Measurements from ENCODE around the gene TSPAN10. TPM values are rescaled to one million over a fixed set of nuclear protein-coding genes. Genes with fewer than 3 reads are reported as not detected.

TSPAN10 gene
- total and polyA plus RNA-seq, 9 of the 15 experiments (the other 6 are each of a cell fraction or from before 2014, with no cell fraction given), result 0.05 to 0.31 (median 0.13) TPM; not detected in 1

DNA sequence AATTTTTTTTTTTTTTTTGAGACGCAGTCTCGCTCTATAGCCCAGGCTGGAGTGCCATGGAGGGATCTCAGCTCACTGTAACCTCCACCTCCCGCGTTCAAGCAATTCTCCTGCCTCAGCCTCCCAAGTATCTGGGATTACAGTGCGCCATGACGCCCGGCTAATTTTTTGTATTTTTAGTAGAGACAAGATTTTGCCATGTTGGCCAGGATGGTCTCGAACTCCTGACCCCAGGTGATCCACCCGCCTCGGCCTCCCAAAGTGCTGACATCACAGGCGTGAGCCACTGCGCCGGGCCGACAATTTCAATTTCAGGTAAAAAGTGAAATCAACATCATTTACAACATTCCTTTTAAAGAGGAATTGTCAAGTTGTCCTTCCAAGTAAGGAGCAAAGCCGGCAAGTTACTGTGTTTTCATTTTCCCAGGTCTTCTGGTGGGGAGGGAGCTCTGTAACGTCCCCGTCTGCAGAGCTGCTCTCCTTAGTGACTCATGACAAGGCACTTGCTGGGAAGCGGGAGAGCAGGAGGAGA lies 957 bp upstream of the TSPAN10 start (continued):
- TF ChIP-seq, protein P1, sequence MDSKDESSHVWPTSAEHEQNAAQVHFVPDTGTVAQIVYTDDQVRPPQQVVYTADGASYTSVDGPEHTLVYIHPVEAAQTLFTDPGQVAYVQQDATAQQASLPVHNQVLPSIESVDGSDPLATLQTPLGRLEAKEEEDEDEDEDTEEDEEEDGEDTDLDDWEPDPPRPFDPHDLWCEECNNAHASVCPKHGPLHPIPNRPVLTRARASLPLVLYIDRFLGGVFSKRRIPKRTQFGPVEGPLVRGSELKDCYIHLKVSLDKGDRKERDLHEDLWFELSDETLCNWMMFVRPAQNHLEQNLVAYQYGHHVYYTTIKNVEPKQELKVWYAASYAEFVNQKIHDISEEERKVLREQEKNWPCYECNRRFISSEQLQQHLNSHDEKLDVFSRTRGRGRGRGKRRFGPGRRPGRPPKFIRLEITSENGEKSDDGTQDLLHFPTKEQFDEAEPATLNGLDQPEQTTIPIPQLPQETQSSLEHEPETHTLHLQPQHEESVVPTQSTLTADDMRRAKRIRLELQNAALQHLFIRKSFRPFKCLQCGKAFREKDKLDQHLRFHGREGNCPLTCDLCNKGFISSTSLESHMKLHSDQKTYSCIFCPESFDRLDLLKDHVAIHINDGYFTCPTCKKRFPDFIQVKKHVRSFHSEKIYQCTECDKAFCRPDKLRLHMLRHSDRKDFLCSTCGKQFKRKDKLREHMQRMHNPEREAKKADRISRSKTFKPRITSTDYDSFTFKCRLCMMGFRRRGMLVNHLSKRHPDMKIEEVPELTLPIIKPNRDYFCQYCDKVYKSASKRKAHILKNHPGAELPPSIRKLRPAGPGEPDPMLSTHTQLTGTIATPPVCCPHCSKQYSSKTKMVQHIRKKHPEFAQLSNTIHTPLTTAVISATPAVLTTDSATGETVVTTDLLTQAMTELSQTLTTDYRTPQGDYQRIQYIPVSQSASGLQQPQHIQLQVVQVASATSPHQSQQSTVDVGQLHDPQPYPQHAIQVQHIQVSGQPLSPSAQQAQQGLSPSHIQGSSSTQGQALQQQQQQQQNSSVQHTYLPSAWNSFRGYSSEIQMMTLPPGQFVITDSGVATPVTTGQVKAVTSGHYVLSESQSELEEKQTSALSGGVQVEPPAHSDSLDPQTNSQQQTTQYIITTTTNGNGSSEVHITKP (IDR thresholded peaks at IDR 0.05; ENCODE audit: partially characterized antibody), result no peak
- TF ChIP-seq SREBF2 (CRISPR knock-in tag; IDR thresholded peaks at IDR 0.05) (no peak), NEUROD1 (IDR thresholded peaks at IDR 0.05; ENCODE audit: borderline replicate concordance, low read depth, low read length, partially characterized antibody) (no peak), RFX5 (IDR thresholded peaks at IDR 0.05; ENCODE audit: low read depth, low read length) (peak; percentile 92), GABPB1 (CRISPR knock-in tag; IDR thresholded peaks at IDR 0.05) (peak; percentile 48; the same call in 1 of the 2 replicates), RBM39 (optimal IDR thresholded peaks at IDR 0.05; ENCODE audit: low read depth, low read length) (peak; percentile 80), BRF1 (IDR thresholded peaks at IDR 0.05; ENCODE audit: borderline replicate concordance, extremely low read depth, insufficient read length) (no peak), ZNF444 (CRISPR knock-in tag; IDR thresholded peaks at IDR 0.05) (no peak), SRSF1 (IDR thresholded peaks at IDR 0.05; ENCODE audit: low read depth, low read length) (no peak)
- TF ChIP-seq, protein P2, sequence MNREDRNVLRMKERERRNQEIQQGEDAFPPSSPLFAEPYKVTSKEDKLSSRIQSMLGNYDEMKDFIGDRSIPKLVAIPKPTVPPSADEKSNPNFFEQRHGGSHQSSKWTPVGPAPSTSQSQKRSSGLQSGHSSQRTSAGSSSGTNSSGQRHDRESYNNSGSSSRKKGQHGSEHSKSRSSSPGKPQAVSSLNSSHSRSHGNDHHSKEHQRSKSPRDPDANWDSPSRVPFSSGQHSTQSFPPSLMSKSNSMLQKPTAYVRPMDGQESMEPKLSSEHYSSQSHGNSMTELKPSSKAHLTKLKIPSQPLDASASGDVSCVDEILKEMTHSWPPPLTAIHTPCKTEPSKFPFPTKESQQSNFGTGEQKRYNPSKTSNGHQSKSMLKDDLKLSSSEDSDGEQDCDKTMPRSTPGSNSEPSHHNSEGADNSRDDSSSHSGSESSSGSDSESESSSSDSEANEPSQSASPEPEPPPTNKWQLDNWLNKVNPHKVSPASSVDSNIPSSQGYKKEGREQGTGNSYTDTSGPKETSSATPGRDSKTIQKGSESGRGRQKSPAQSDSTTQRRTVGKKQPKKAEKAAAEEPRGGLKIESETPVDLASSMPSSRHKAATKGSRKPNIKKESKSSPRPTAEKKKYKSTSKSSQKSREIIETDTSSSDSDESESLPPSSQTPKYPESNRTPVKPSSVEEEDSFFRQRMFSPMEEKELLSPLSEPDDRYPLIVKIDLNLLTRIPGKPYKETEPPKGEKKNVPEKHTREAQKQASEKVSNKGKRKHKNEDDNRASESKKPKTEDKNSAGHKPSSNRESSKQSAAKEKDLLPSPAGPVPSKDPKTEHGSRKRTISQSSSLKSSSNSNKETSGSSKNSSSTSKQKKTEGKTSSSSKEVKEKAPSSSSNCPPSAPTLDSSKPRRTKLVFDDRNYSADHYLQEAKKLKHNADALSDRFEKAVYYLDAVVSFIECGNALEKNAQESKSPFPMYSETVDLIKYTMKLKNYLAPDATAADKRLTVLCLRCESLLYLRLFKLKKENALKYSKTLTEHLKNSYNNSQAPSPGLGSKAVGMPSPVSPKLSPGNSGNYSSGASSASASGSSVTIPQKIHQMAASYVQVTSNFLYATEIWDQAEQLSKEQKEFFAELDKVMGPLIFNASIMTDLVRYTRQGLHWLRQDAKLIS (CRISPR knock-in tag; IDR thresholded peaks at IDR 0.05), result peak; percentile 71; the same call in 1 of the 2 replicates
- TF ChIP-seq, protein P3, sequence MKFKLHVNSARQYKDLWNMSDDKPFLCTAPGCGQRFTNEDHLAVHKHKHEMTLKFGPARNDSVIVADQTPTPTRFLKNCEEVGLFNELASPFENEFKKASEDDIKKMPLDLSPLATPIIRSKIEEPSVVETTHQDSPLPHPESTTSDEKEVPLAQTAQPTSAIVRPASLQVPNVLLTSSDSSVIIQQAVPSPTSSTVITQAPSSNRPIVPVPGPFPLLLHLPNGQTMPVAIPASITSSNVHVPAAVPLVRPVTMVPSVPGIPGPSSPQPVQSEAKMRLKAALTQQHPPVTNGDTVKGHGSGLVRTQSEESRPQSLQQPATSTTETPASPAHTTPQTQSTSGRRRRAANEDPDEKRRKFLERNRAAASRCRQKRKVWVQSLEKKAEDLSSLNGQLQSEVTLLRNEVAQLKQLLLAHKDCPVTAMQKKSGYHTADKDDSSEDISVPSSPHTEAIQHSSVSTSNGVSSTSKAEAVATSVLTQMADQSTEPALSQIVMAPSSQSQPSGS (CRISPR knock-in tag; IDR thresholded peaks at IDR 0.05), result no peak
